K562 (cell line): ENCODE results near the gene AVPR1B.

Experiments
- CTCF ChIP-seq, 3 experiments: IDR thresholded peaks in 2 of 3; conservative IDR thresholded peaks in 1 of 3; 2 replicates each; pipeline ENCODE4 v1.5.1; 2011 to 2012; ENCODE audit warnings: low read length in 3 of 3, mild to moderate bottlenecking in 3 of 3, control low read depth in 2 of 3, improper control_type of control experiment in 1 of 3, inconsistent platforms in 1 of 3, low read depth in 1 of 3, mixed read lengths in 1 of 3, moderate library complexity in 1 of 3; ENCODE audit not compliant: insufficient read depth in 2 of 3
- ELF1 ChIP-seq: fragments of 200-800 bp; sonication (Bioruptor generic); IDR thresholded peaks from 2 replicates; pipeline ENCODE4 v1.6.1; 2016; ENCODE audit warnings: missing genetic modification characterization, missing compliant biosample characterization
- EP400 ChIP-seq: fragments of 450-650 bp; IDR thresholded peaks from 2 replicates; pipeline ENCODE4 v1.6.1; 2017; ENCODE audit warnings: antibody characterized with exemption, mild to moderate bottlenecking, moderate library complexity
- FOS ChIP-seq: IDR thresholded peaks from 3 replicates; pipeline ENCODE4 v1.6.1; 2011; ENCODE audit not compliant: insufficient read length; ENCODE audit errors: extremely low read depth
- TEAD2 ChIP-seq: fragments of 450-650 bp; IDR thresholded peaks from 2 replicates; pipeline ENCODE4 v1.6.1; 2016; ENCODE audit warnings: missing genetic modification characterization, control low read depth, missing compliant biosample characterization
- TF ChIP-seq, protein P1 (sequence below): fragments of 450-650 bp; formaldehyde crosslinking; IDR thresholded peaks from 2 replicates; pipeline ENCODE4 v1.4.0; 2022; ENCODE audit warnings: missing genetic modification characterization

DNA sequence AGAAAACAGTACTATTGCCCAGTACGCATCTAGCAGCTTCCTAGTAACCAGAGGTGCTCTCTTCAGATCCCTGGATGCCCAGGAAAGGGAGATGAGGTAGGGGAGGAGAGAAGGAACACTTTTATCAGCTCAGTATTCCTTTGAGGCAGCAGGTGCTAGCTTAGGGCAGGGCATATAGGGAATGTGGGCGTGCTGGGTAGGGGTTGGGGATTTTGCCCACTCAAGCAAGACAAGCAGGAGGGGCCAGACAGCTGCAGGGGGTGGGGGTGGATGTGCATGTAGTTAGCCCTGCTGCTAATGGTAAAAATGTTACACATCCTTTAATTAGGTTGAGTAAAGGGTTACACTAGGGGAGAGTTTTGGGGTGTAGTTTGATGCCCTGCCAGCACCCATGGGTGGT is 18.1 kb upstream of the AVPR1B start:
- TF ChIP-seq TEAD2 (tag) (no peak), CTCF (IDR thresholded peaks at IDR 0.05 in 2 of 3, conservative IDR thresholded peaks at IDR 0.05 in 1 of 3; ENCODE audit: insufficient read depth in 2 of 3, low read depth in 1 of 3, low read length in 3 of 3) (no peak), EP400 (no peak), ELF1 (tag) (no peak), FOS (no peak)
- TF ChIP-seq, protein P1, sequence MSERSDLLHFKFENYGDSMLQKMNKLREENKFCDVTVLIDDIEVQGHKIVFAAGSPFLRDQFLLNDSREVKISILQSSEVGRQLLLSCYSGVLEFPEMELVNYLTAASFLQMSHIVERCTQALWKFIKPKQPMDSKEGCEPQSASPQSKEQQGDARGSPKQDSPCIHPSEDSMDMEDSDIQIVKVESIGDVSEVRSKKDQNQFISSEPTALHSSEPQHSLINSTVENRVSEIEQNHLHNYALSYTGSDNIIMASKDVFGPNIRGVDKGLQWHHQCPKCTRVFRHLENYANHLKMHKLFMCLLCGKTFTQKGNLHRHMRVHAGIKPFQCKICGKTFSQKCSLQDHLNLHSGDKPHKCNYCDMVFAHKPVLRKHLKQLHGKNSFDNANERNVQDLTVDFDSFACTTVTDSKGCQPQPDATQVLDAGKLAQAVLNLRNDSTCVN (CRISPR knock-in tag): no peak
